Stimulated activated naive CD8-positive, alpha-beta T cell treated with anti-CD3 and anti-CD28 coated beads, Interleukin-15, Interleukin-2, amounts not matched to agents 100 ng/mL and 50 ng/mL, for 24 hours (primary cell): Measurements from ENCODE around the gene TUBGCP3.

Source experiments
- H3K27ac Mint-ChIP-seq: one replicate; pipeline ENCODE4 v1.8.0; 2021; ENCODE audit warnings: mild to moderate bottlenecking, mixed read lengths
- H3K27me3 Mint-ChIP-seq: one replicate; pipeline ENCODE4 v1.8.0; 2021; ENCODE audit warnings: mixed read lengths
- H3K36me3 Mint-ChIP-seq: one replicate; pipeline ENCODE4 v1.8.0; 2021; ENCODE audit warnings: low read depth, mixed read lengths
- H3K4me1 Mint-ChIP-seq: one replicate; pipeline ENCODE4 v1.8.0; 2021; ENCODE audit warnings: low read depth, mixed read lengths
- H3K4me3 Mint-ChIP-seq: one replicate; pipeline ENCODE4 v1.8.0; 2021; ENCODE audit warnings: mild to moderate bottlenecking, mixed read lengths
- H3K9me3 Mint-ChIP-seq: one replicate; pipeline ENCODE4 v1.8.0; 2021; ENCODE audit warnings: mixed read lengths

The TUBGCP3 gene

GRCh38 chr13:112601371-112601770, 13.4 kb upstream of the TUBGCP3 start:
- Mint-ChIP-seq H3K4me3 (no peak overlapping the region), H3K9me3 (no peaks in the 10 kb centered on the region), H3K4me1 (peaks cover 9% of the 10 kb centered on the region), H3K27ac (no peak overlapping the region), H3K27me3 (peaks cover 15% of the 10 kb centered on the region), H3K36me3 (peaks cover under 1% of the 10 kb centered on the region)

GRCh38 chr13:112596235-112596634, 8.3 kb upstream of the TUBGCP3 start:
- Mint-ChIP-seq H3K4me3 (no peak overlapping the region), H3K36me3 (peaks cover 10% of the 10 kb centered on the region), H3K27me3 (peaks cover 31% of the 10 kb centered on the region), H3K4me1 (peaks cover 6% of the 10 kb centered on the region), H3K27ac (no peak overlapping the region), H3K9me3 (no peaks in the 10 kb centered on the region)

GRCh38 chr13:112592647-112593046, 4.7 kb upstream of the TUBGCP3 start:
- peaks cover 28% of the 10 kb centered on the region for H3K27me3 Mint-ChIP-seq
- no peak overlapping the region for H3K27ac Mint-ChIP-seq
- H3K9me3 Mint-ChIP-seq: no peaks in the 10 kb centered on the region
- H3K4me3 Mint-ChIP-seq: no peak overlapping the region
- peaks cover 10% of the 10 kb centered on the region for H3K36me3 Mint-ChIP-seq
- H3K4me1 Mint-ChIP-seq: peaks cover 20% of the 10 kb centered on the region

- Mint-ChIP-seq H3K4me1 (peaks cover 22% of the 10 kb centered on the region), H3K27ac (no peak overlapping the region), H3K36me3 (peaks cover 10% of the 10 kb centered on the region), H3K4me3 (no peak overlapping the region), H3K9me3 (no peaks in the 10 kb centered on the region), H3K27me3 (peaks cover 23% of the 10 kb centered on the region)
These were observed 4.2 kb upstream of the TUBGCP3 start for GRCh38 chr13:112592181-112592580.

GRCh38 chr13:112588490-112589297, 741 bp upstream of the TUBGCP3 start:
- Mint-ChIP-seq H3K36me3 (peaks cover 3% of the 10 kb centered on the region), H3K27ac (peak overlapping the region; percentile 96), H3K4me1 (peaks cover 35% of the 10 kb centered on the region), H3K4me3 (peak overlapping the region; percentile 95), H3K27me3 (peaks cover 4% of the 10 kb centered on the region), H3K9me3 (no peaks in the 10 kb centered on the region)

- Mint-ChIP-seq H3K9me3 (no peaks in the 10 kb centered on the region), H3K36me3 (peaks cover 6% of the 10 kb centered on the region), H3K27me3 (no peaks in the 10 kb centered on the region), H3K27ac (peak overlapping the region; percentile 96), H3K4me3 (peak overlapping the region; percentile 95), H3K4me1 (peaks cover 45% of the 10 kb centered on the region)
These were observed 665 bp downstream of the TUBGCP3 start for GRCh38 chr13:112587212-112587763.

GRCh38 chr13:112586334-112586960, 1.5 kb downstream of the TUBGCP3 start:
- peaks cover 53% of the 10 kb centered on the region for H3K4me1 Mint-ChIP-seq
- H3K36me3 Mint-ChIP-seq: peaks cover 14% of the 10 kb centered on the region
- no peaks in the 10 kb centered on the region for H3K27me3 Mint-ChIP-seq
- H3K4me3 Mint-ChIP-seq: peak overlapping the region; percentile 95
- no peaks in the 10 kb centered on the region for H3K9me3 Mint-ChIP-seq
- peak overlapping the region; percentile 96 for H3K27ac Mint-ChIP-seq

- Mint-ChIP-seq H3K36me3 (peaks cover 23% of the 10 kb centered on the region), H3K27ac (peak overlapping the region; percentile 26), H3K27me3 (no peaks in the 10 kb centered on the region), H3K4me3 (no peak overlapping the region), H3K4me1 (peaks cover 53% of the 10 kb centered on the region), H3K9me3 (no peaks in the 10 kb centered on the region)
These were observed 4.2 kb downstream of the TUBGCP3 start for GRCh38 chr13:112583592-112584277.

GRCh38 chr13:112582263-112582662, 5.7 kb downstream of the TUBGCP3 start:
- Mint-ChIP-seq H3K4me3 (no peak overlapping the region), H3K4me1 (peaks cover 50% of the 10 kb centered on the region), H3K27ac (peak overlapping the region; percentile 24), H3K9me3 (no peaks in the 10 kb centered on the region), H3K27me3 (no peaks in the 10 kb centered on the region), H3K36me3 (peaks cover 33% of the 10 kb centered on the region)

GRCh38 chr13:112580912-112581311, 7.0 kb downstream of the TUBGCP3 start:
- Mint-ChIP-seq H3K9me3 (no peaks in the 10 kb centered on the region), H3K36me3 (peaks cover 37% of the 10 kb centered on the region), H3K4me3 (no peak overlapping the region), H3K27ac (no peak overlapping the region), H3K27me3 (no peaks in the 10 kb centered on the region), H3K4me1 (peaks cover 50% of the 10 kb centered on the region)

- Mint-ChIP-seq H3K36me3 (peaks cover 37% of the 10 kb centered on the region), H3K9me3 (no peaks in the 10 kb centered on the region), H3K4me3 (no peak overlapping the region), H3K27me3 (no peaks in the 10 kb centered on the region), H3K4me1 (peaks cover 57% of the 10 kb centered on the region), H3K27ac (no peak overlapping the region)
These were observed 7.7 kb downstream of the TUBGCP3 start for GRCh38 chr13:112580211-112580610.

- no peak overlapping the region for H3K27ac Mint-ChIP-seq
- no peak overlapping the region for H3K4me3 Mint-ChIP-seq
- no peaks in the 10 kb centered on the region for H3K27me3 Mint-ChIP-seq
- peaks cover 37% of the 10 kb centered on the region for H3K36me3 Mint-ChIP-seq
- H3K4me1 Mint-ChIP-seq: peaks cover 61% of the 10 kb centered on the region
- no peaks in the 10 kb centered on the region for H3K9me3 Mint-ChIP-seq
These were observed 8.6 kb downstream of the TUBGCP3 start for GRCh38 chr13:112579310-112579843.

- Mint-ChIP-seq H3K27ac (no peak overlapping the region), H3K4me1 (peaks cover 57% of the 10 kb centered on the region), H3K27me3 (no peaks in the 10 kb centered on the region), H3K4me3 (no peak overlapping the region), H3K9me3 (no peaks in the 10 kb centered on the region), H3K36me3 (peaks cover 30% of the 10 kb centered on the region)
These were observed 11.2 kb downstream of the TUBGCP3 start for GRCh38 chr13:112576768-112577167.

- Mint-ChIP-seq H3K4me1 (peaks cover 54% of the 10 kb centered on the region), H3K27me3 (no peaks in the 10 kb centered on the region), H3K36me3 (peaks cover 28% of the 10 kb centered on the region), H3K4me3 (no peak overlapping the region), H3K9me3 (no peaks in the 10 kb centered on the region), H3K27ac (no peak overlapping the region)
These were observed 11.8 kb downstream of the TUBGCP3 start for GRCh38 chr13:112576191-112576590.

GRCh38 chr13:112575675-112576074, 12.3 kb downstream of the TUBGCP3 start:
- H3K36me3 Mint-ChIP-seq: peaks cover 33% of the 10 kb centered on the region
- peak overlapping the region; percentile 14 for H3K27ac Mint-ChIP-seq
- no peak overlapping the region for H3K4me3 Mint-ChIP-seq
- no peaks in the 10 kb centered on the region for H3K9me3 Mint-ChIP-seq
- H3K27me3 Mint-ChIP-seq: no peaks in the 10 kb centered on the region
- H3K4me1 Mint-ChIP-seq: peaks cover 59% of the 10 kb centered on the region
